ENCODE results near the gene ZNF57.

DNA sequence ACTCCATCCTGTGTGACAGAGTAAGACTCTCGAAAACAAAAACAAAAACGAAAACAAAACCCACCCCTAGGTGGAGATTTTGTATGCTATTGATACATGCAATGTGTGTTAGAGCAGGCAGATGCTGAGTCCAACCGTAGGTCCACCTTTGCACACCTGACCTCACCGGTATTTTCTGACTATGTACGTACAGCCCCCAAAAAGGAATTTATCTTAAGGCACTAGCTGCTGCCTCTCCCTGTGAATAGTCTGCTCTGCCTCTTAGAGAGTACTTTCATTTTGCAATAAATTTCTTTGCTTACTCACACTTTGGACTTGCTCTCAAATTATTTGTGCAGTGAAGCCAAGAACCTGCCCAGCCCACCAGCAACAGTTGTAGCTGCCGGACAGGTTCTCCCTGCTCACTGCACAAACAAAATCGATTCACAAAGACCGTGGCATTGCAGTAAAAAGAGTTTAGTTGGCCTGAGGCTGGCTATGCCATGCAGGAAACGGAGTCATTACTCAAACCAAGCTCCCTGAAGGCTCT lies 52.3 kb downstream of the ZNF57 start:
- TF ChIP-seq, protein P1, sequence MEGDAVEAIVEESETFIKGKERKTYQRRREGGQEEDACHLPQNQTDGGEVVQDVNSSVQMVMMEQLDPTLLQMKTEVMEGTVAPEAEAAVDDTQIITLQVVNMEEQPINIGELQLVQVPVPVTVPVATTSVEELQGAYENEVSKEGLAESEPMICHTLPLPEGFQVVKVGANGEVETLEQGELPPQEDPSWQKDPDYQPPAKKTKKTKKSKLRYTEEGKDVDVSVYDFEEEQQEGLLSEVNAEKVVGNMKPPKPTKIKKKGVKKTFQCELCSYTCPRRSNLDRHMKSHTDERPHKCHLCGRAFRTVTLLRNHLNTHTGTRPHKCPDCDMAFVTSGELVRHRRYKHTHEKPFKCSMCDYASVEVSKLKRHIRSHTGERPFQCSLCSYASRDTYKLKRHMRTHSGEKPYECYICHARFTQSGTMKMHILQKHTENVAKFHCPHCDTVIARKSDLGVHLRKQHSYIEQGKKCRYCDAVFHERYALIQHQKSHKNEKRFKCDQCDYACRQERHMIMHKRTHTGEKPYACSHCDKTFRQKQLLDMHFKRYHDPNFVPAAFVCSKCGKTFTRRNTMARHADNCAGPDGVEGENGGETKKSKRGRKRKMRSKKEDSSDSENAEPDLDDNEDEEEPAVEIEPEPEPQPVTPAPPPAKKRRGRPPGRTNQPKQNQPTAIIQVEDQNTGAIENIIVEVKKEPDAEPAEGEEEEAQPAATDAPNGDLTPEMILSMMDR (IDR thresholded peaks at IDR 0.05; ENCODE audit: insufficient read depth, low read length, poor library complexity, severe bottlenecking): no peak
- TF ChIP-seq EZH2phosphoT487 (conservative IDR thresholded peaks at IDR 0.05; ENCODE audit: low read length): no peak

Data from SU-DHL-6 (cell line).